Measurements from ENCODE around the gene TMEM232. TPM values are rescaled to one million over a fixed set of nuclear protein-coding genes. Genes with fewer than 3 reads are reported as not detected.

TMEM232 gene
- total and polyA plus RNA-seq, 2 experiments from 2014 or later: 1.3 to 1.9 TPM

DNA sequence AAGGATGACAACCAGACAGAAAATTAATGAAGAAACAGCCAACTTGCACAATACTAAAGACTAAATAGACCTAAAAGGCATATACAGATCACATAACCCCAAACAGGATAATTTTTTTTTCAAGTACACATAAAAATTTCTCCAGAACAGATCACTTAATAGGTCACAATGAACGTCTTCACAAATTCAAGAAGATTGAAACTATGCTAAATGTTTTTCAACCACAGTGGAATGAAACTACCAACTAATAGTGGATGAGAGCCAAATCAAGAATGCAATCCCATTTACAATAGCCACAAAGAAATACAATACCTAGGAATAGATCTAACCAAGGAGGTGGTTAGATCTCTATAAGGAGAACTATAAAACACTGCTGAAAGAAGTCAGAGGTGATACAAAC is 145.8 kb downstream of the TMEM232 start:
- Mint-ChIP-seq H3K27ac (no peak overlapping the region), H3K4me3 (no peak overlapping the region), H3K36me3 (ENCODE audit: low read depth) (no peaks in the 10 kb centered on the region; the same call in 2 of the 3 replicates), H3K4me1 (no peaks in the 10 kb centered on the region; the same call in 1 of the 3 replicates), H3K27me3 (ENCODE audit: insufficient read depth, low read depth, poor library complexity) (peaks cover 2% of the 10 kb centered on the region), H3K9me3 (no peaks in the 10 kb centered on the region)
- no peaks in the 10 kb centered on the region for H4K20me1 ChIP-seq (replicated peaks; ENCODE audit: insufficient read depth)
- TF ChIP-seq, protein P1, sequence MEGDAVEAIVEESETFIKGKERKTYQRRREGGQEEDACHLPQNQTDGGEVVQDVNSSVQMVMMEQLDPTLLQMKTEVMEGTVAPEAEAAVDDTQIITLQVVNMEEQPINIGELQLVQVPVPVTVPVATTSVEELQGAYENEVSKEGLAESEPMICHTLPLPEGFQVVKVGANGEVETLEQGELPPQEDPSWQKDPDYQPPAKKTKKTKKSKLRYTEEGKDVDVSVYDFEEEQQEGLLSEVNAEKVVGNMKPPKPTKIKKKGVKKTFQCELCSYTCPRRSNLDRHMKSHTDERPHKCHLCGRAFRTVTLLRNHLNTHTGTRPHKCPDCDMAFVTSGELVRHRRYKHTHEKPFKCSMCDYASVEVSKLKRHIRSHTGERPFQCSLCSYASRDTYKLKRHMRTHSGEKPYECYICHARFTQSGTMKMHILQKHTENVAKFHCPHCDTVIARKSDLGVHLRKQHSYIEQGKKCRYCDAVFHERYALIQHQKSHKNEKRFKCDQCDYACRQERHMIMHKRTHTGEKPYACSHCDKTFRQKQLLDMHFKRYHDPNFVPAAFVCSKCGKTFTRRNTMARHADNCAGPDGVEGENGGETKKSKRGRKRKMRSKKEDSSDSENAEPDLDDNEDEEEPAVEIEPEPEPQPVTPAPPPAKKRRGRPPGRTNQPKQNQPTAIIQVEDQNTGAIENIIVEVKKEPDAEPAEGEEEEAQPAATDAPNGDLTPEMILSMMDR (conservative IDR thresholded peaks at IDR 0.05; ENCODE audit: low read depth in 2 of 2): no peak
- TF ChIP-seq STAT1 (IDR thresholded peaks at IDR 0.05; ENCODE audit: unreplicated experiment) (no peak), ZNF331 (CRISPR knock-in tag; IDR thresholded peaks at IDR 0.05; ENCODE audit: low read depth) (no peak), EZH2phosphoT487 (IDR thresholded peaks at IDR 0.05; ENCODE audit: unreplicated experiment) (no peak), NANOG (IDR thresholded peaks at IDR 0.05; ENCODE audit: borderline replicate concordance) (no peak), POLR2AphosphoS5 (IDR thresholded peaks at IDR 0.05; ENCODE audit: low read depth) (no peak), CREB1 (CRISPR knock-in tag; IDR thresholded peaks at IDR 0.05; ENCODE audit: low read depth) (no peak), EZH2 (IDR thresholded peaks at IDR 0.05; ENCODE audit: low read depth, unreplicated experiment) (no peak), JUNB (IDR thresholded peaks at IDR 0.05; ENCODE audit: unreplicated experiment) (no peak), ZNF114 (CRISPR knock-in tag; IDR thresholded peaks at IDR 0.05) (no peak)
- TF ChIP-seq, protein P2, sequence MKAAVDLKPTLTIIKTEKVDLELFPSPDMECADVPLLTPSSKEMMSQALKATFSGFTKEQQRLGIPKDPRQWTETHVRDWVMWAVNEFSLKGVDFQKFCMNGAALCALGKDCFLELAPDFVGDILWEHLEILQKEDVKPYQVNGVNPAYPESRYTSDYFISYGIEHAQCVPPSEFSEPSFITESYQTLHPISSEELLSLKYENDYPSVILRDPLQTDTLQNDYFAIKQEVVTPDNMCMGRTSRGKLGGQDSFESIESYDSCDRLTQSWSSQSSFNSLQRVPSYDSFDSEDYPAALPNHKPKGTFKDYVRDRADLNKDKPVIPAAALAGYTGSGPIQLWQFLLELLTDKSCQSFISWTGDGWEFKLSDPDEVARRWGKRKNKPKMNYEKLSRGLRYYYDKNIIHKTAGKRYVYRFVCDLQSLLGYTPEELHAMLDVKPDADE (IDR thresholded peaks at IDR 0.05): no peak
- TF ChIP-seq, protein P3, sequence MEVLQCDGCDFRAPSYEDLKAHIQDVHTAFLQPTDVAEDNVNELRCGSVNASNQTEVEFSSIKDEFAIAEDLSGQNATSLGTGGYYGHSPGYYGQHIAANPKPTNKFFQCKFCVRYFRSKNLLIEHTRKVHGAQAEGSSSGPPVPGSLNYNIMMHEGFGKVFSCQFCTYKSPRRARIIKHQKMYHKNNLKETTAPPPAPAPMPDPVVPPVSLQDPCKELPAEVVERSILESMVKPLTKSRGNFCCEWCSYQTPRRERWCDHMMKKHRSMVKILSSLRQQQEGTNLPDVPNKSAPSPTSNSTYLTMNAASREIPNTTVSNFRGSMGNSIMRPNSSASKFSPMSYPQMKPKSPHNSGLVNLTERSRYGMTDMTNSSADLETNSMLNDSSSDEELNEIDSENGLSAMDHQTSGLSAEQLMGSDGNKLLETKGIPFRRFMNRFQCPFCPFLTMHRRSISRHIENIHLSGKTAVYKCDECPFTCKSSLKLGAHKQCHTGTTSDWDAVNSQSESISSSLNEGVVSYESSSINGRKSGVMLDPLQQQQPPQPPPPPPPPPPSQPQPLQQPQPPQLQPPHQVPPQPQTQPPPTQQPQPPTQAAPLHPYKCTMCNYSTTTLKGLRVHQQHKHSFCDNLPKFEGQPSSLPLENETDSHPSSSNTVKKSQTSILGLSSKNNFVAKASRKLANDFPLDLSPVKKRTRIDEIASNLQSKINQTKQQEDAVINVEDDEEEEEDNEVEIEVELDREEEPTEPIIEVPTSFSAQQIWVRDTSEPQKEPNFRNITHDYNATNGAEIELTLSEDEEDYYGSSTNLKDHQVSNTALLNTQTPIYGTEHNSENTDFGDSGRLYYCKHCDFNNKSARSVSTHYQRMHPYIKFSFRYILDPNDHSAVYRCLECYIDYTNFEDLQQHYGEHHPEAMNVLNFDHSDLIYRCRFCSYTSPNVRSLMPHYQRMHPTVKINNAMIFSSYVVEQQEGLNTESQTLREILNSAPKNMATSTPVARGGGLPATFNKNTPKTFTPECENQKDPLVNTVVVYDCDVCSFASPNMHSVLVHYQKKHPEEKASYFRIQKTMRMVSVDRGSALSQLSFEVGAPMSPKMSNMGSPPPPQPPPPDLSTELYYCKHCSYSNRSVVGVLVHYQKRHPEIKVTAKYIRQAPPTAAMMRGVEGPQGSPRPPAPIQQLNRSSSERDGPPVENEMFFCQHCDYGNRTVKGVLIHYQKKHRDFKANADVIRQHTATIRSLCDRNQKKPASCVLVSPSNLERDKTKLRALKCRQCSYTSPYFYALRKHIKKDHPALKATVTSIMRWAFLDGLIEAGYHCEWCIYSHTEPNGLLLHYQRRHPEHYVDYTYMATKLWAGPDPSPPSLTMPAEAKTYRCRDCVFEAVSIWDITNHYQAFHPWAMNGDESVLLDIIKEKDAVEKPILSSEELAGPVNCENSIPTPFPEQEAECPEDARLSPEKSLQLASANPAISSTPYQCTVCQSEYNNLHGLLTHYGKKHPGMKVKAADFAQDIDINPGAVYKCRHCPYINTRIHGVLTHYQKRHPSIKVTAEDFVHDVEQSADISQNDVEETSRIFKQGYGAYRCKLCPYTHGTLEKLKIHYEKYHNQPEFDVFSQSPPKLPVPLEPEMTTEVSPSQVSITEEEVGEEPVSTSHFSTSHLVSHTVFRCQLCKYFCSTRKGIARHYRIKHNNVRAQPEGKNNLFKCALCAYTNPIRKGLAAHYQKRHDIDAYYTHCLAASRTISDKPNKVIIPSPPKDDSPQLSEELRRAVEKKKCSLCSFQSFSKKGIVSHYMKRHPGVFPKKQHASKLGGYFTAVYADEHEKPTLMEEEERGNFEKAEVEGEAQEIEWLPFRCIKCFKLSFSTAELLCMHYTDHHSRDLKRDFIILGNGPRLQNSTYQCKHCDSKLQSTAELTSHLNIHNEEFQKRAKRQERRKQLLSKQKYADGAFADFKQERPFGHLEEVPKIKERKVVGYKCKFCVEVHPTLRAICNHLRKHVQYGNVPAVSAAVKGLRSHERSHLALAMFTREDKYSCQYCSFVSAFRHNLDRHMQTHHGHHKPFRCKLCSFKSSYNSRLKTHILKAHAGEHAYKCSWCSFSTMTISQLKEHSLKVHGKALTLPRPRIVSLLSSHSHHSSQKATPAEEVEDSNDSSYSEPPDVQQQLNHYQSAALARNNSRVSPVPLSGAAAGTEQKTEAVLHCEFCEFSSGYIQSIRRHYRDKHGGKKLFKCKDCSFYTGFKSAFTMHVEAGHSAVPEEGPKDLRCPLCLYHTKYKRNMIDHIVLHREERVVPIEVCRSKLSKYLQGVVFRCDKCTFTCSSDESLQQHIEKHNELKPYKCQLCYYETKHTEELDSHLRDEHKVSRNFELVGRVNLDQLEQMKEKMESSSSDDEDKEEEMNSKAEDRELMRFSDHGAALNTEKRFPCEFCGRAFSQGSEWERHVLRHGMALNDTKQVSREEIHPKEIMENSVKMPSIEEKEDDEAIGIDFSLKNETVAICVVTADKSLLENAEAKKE (CRISPR knock-in tag; IDR thresholded peaks at IDR 0.05): no peak
- TF ChIP-seq, protein P4, sequence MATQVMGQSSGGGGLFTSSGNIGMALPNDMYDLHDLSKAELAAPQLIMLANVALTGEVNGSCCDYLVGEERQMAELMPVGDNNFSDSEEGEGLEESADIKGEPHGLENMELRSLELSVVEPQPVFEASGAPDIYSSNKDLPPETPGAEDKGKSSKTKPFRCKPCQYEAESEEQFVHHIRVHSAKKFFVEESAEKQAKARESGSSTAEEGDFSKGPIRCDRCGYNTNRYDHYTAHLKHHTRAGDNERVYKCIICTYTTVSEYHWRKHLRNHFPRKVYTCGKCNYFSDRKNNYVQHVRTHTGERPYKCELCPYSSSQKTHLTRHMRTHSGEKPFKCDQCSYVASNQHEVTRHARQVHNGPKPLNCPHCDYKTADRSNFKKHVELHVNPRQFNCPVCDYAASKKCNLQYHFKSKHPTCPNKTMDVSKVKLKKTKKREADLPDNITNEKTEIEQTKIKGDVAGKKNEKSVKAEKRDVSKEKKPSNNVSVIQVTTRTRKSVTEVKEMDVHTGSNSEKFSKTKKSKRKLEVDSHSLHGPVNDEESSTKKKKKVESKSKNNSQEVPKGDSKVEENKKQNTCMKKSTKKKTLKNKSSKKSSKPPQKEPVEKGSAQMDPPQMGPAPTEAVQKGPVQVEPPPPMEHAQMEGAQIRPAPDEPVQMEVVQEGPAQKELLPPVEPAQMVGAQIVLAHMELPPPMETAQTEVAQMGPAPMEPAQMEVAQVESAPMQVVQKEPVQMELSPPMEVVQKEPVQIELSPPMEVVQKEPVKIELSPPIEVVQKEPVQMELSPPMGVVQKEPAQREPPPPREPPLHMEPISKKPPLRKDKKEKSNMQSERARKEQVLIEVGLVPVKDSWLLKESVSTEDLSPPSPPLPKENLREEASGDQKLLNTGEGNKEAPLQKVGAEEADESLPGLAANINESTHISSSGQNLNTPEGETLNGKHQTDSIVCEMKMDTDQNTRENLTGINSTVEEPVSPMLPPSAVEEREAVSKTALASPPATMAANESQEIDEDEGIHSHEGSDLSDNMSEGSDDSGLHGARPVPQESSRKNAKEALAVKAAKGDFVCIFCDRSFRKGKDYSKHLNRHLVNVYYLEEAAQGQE (IDR thresholded peaks at IDR 0.05; ENCODE audit: unreplicated experiment): no peak
- no peaks in the 10 kb centered on the region for H3K27me3 ChIP-seq (ENCODE audit: insufficient read depth)
- H3K9me2 ChIP-seq (ENCODE audit: insufficient read depth): 0 out of 2 replicates have a peak, but pooled peaks cover 1% of the 10 kb centered on the region
- ATAC-seq (no peak), DNase-seq (ENCODE audit: low spot score) (no peak)
- H3F3A ChIP-seq (replicated peaks; ENCODE audit: low read depth): no peaks in the 10 kb centered on the region
- H3K79me2 ChIP-seq (replicated peaks; ENCODE audit: insufficient read depth): no peaks in the 10 kb centered on the region
- no peak overlapping the region for H3K4me2 ChIP-seq
- no peaks in the 10 kb centered on the region for H3K4me1 ChIP-seq (ENCODE audit: insufficient read depth)
- H2AFZ ChIP-seq: no peak overlapping the region
- H3K36me3 ChIP-seq (ENCODE audit: insufficient read depth): no peaks in the 10 kb centered on the region
- H3K27ac ChIP-seq (ENCODE audit: low read depth): no peak overlapping the region
- no peak overlapping the region for H3K4me3 ChIP-seq
